ENCODE data around the gene MFSD8. TPM values are rescaled to one million over a fixed set of nuclear protein-coding genes. Genes with fewer than 3 reads are reported as not detected.
"Not testable (repeated sequence)": the region's sequence is repeated elsewhere in the genome, so short reads cannot be mapped to it uniquely, and the experiment has no call there.

MFSD8 gene
- total and polyA plus RNA-seq, 9 donors: 11.8 to 29.7 (median 19.5) TPM

DNA sequence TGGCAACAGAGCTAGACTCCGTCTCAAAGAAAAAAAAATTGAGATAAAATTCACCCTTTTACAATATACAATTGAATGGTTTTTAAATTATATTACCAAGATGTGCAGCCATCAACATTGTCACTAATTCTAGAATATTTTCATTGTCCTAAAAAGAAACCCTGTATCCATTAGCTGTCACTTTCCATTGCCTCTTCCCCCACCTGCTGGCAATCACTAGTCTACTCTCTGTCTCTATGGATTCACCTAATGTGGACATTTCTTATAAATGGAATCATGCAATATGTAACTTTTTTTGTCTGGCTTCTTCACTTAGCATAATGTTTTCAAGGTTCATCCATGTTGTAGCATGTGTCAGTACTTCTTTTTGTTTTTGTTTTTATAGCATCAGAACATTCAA lies 21.0 kb upstream of the MFSD8 start:
- intact Hi-C loops (cut with DNase I): no loop called here
- Histone ChIP-seq H3K4me1 (ENCODE audit: insufficient read depth) (no peaks in the 10 kb centered on the region), H3K36me3 (no peaks in the 10 kb centered on the region), H3K9me3 (no peaks in the 10 kb centered on the region), H3K27me3 (no peaks in the 10 kb centered on the region), H3K4me3 (no peak overlapping the region), H3K27ac (no peak overlapping the region)
- TF ChIP-seq EP300 (IDR thresholded peaks at IDR 0.05): no peak
- TF ChIP-seq POLR2A (IDR thresholded peaks at IDR 0.05): no peak
- WGBS, 3 donors: 90 to 100% (median 100%) methylated on average over 1 of the region's 1 CpG
- no peak for DNase-seq

DNA sequence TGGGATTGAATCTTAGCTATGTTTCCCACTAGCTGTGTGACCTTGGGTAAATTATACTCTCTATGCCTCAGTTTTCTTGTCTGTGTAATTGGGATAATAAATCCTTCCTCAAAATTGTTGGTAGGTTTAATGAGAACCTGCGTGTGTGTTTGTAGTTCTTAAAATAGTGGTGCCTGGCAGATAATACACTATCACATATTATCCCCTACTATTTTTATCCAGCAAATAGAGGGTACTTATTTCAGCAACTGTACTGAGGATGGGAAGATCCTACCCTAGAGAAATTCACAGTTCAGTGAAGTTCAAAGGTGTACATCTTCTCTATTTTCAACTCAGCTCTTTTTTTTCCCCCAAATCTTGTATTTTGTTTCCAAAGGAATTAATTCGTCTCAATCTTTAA lies 17.5 kb upstream of the MFSD8 start:
- Histone ChIP-seq H3K9me3 (no peaks in the 10 kb centered on the region), H3K4me1 (ENCODE audit: insufficient read depth) (no peaks in the 10 kb centered on the region), H3K27me3 (no peaks in the 10 kb centered on the region), H3K4me3 (no peak overlapping the region), H3K27ac (no peak overlapping the region), H3K36me3 (no peaks in the 10 kb centered on the region)
- no peak for TF ChIP-seq EP300 (IDR thresholded peaks at IDR 0.05)
- TF ChIP-seq POLR2A (IDR thresholded peaks at IDR 0.05): no peak
- TF ChIP-seq, protein P1, sequence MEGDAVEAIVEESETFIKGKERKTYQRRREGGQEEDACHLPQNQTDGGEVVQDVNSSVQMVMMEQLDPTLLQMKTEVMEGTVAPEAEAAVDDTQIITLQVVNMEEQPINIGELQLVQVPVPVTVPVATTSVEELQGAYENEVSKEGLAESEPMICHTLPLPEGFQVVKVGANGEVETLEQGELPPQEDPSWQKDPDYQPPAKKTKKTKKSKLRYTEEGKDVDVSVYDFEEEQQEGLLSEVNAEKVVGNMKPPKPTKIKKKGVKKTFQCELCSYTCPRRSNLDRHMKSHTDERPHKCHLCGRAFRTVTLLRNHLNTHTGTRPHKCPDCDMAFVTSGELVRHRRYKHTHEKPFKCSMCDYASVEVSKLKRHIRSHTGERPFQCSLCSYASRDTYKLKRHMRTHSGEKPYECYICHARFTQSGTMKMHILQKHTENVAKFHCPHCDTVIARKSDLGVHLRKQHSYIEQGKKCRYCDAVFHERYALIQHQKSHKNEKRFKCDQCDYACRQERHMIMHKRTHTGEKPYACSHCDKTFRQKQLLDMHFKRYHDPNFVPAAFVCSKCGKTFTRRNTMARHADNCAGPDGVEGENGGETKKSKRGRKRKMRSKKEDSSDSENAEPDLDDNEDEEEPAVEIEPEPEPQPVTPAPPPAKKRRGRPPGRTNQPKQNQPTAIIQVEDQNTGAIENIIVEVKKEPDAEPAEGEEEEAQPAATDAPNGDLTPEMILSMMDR (IDR thresholded peaks at IDR 0.05): no peak
- no peak for DNase-seq
- intact Hi-C loops (cut with DNase I): no loop called here
- WGBS, 3 donors: 90 to 94% (median 94%) methylated on average over 2 of the region's 2 CpGs

DNA sequence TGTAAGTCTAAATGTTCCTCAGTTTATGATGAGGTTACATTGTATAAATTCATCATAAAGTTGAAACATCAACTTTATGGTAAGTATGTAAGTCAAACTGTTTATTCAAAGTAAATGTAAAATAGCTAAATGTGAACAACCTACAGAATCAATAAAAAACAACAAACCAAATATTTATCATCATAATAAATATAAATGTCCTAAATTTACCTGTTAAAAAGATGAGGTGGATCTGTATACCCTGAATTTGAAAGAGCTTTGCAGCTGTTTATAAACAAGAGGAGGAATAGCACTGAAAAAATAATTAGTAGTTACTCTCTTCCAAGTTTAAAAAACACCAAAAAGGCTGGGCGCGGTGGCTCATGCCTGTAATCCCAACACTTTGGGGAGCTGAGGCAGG lies 14.0 kb upstream of the MFSD8 start:
- no peak overlapping the region for H3K4me3 ChIP-seq
- intact Hi-C loops (cut with DNase I): no loop called here
- no peaks in the 10 kb centered on the region for H3K9me3 ChIP-seq
- H3K27ac ChIP-seq: no peak overlapping the region
- no peaks in the 10 kb centered on the region for H3K36me3 ChIP-seq
- 97% methylated on average over 2 of the region's 2 CpGs for WGBS, 3 donors
- DNase-seq: no peak
- H3K4me1 ChIP-seq (ENCODE audit: insufficient read depth): no peaks in the 10 kb centered on the region
- TF ChIP-seq POLR2A (IDR thresholded peaks at IDR 0.05) (no peak), EP300 (IDR thresholded peaks at IDR 0.05) (no peak)
- TF ChIP-seq, protein P1 (IDR thresholded peaks at IDR 0.05): no peak
- no peaks in the 10 kb centered on the region for H3K27me3 ChIP-seq

DNA sequence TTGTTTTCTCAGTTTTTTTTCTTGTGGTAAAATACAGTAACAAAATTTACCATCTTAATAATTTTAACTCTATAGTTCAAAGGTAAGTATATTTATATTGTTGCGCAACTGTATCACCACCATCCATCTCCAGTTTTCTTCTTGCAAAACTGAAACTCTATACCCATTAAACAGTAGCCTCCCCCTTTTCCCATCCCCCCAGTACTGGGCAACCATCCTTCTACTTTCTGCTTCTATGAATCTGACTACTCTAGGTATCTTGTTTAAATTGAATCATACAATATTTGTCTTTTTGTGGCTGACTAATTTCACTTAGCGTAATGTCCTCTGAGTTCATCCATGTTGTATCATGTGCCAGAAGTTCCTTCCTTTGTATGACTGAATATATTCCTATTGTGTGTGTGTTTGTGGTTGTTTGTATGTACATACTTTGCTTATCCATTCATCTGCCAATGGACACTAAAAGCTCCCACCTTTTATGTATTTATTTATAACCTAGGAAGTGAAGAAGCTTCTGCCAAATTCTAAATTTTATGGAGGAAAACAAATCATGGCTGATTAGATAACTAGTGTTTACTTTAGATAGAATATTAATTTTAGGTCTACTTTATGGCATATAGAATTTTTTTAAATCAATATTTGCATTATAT lies 10.3 kb upstream of the MFSD8 start:
- Histone ChIP-seq H3K4me3 (no peak overlapping the region), H3K4me1 (ENCODE audit: insufficient read depth) (no peaks in the 10 kb centered on the region), H3K27me3 (no peaks in the 10 kb centered on the region), H3K9me3 (no peaks in the 10 kb centered on the region), H3K27ac (no peak overlapping the region), H3K36me3 (no peaks in the 10 kb centered on the region)
- WGBS, 3 donors: 95 to 98% (median 96%) methylated on average over 2 of the region's 2 CpGs
- no peak for DNase-seq
- TF ChIP-seq POLR2A (IDR thresholded peaks at IDR 0.05) (no peak), EP300 (IDR thresholded peaks at IDR 0.05) (no peak)
- TF ChIP-seq, protein P1 (IDR thresholded peaks at IDR 0.05): no peak
- intact Hi-C loops (cut with DNase I): no loop called here

DNA sequence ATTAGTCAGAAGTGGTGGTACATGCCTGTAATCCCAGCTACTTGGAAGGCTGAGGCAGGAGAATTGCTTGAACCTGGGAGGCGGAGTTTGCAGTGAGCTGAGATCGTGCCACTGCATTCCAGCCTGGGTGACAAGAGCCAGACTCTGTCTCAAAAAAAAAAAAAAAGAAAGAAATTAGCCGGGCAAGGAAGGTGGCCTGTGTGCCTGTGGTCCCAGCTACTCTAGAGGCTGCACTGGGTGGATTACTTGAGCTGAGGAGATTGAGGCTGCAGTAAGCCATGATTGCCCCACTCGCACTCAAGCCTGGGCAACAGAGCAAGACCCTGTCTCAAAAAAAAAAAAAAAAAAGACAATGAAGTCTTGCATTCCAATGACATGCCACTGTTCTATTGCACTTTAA lies 6.0 kb upstream of the MFSD8 start:
- H3K9me3 ChIP-seq; intact Hi-C loops (cut with DNase I); H3K36me3 ChIP-seq; H3K27ac ChIP-seq; H3K4me1 ChIP-seq (ENCODE audit: insufficient read depth); H3K4me3 ChIP-seq; H3K27me3 ChIP-seq; DNase-seq: not testable (repeated sequence)
- WGBS, 3 donors: 79 to 87% (median 83%) methylated on average over 4 of the region's 4 CpGs

Measured in ovary (tissue), 9 donors.